CD4-positive, alpha-beta T cell (primary cell): ENCODE results near the gene SDHA. TPM values are rescaled to one million over a fixed set of nuclear protein-coding genes. Genes with fewer than 3 reads are reported as not detected.
"Not testable (repeated sequence)": the region's sequence is repeated elsewhere in the genome, so short reads cannot be mapped to it uniquely, and the experiment has no call there.

Experiments
- ATAC-seq: fragments of 200-7000 bp; cut with Tn5 transposase; one replicate; pipeline ENCODE4 v1.10.0; 2022; ENCODE audit warnings: mild to moderate bottlenecking; ENCODE audit not compliant: poor library complexity
- CTCF ChIA-PET: fragments of 350-600 bp; sonication (Branson Sonifier 250); formaldehyde crosslinking; loops from one replicate; lab custom pipeline; 2021; ENCODE audit warnings: antibody characterized with exemption, inconsistent platforms; lab: Charles Lee
- POLR2A ChIA-PET: fragments of 350-600 bp; sonication (Branson Sonifier 250); formaldehyde crosslinking; loops from one replicate; lab custom pipeline; 2021; ENCODE audit warnings: antibody characterized with exemption, inconsistent platforms; lab: Charles Lee
- DNase-seq, 14 experiments: peaks; one replicate each; pipeline ENCODE4 v3.0.0-alpha.2; 2013 to 2020; ENCODE audit warnings: mixed read lengths in 2 of 14
- H3K27ac ChIP-seq, 2 donors: one replicate each; pipeline versions ENCODE4 v1.5.1 to v1.7.0; 2013; ENCODE audit warnings: low read length in 2 of 2, low read depth in 1 of 2, mild to moderate bottlenecking in 1 of 2
- H3K27me3 ChIP-seq, 2 experiments: 1 replicate in 1 of 2; 2 replicates in 1 of 2; pipeline versions ENCODE4 v1.6.1 to v1.7.0; 2013; ENCODE audit warnings: low read length in 2 of 2, control low read depth in 1 of 2, mild to moderate bottlenecking in 1 of 2, moderate library complexity in 1 of 2; ENCODE audit not compliant: insufficient read depth in 2 of 2, control insufficient read depth in 1 of 2
- H3K36me3 ChIP-seq: one replicate; pipeline ENCODE4 v1.6.1; 2013; ENCODE audit warnings: low read length, control low read depth; ENCODE audit not compliant: insufficient read depth
- H3K4me1 ChIP-seq: one replicate; pipeline ENCODE4 v1.6.1; 2013; ENCODE audit warnings: low read length, control low read depth; ENCODE audit not compliant: insufficient read depth
- H3K4me3 ChIP-seq: one replicate; pipeline ENCODE4 v1.5.1; 2013; ENCODE audit warnings: mild to moderate bottlenecking, low read length, moderate library complexity
- H3K9me3 ChIP-seq, 2 experiments: 1 replicate in 1 of 2; 2 replicates in 1 of 2; pipeline versions ENCODE4 v1.6.1 to v1.7.0; 2013; ENCODE audit warnings: low read length in 2 of 2, mild to moderate bottlenecking in 2 of 2, control low read depth in 1 of 2, moderate library complexity in 1 of 2; ENCODE audit not compliant: control insufficient read depth in 1 of 2, insufficient read depth in 1 of 2
- H3K27ac Mint-ChIP-seq: one replicate; pipeline ENCODE4 v1.8.0; 2020; ENCODE audit warnings: mixed read lengths
- H3K27me3 Mint-ChIP-seq: one replicate; pipeline ENCODE4 v1.8.0; 2021; ENCODE audit warnings: mixed read lengths
- H3K36me3 Mint-ChIP-seq: one replicate; pipeline ENCODE4 v1.8.0; 2021; ENCODE audit warnings: low read depth, mixed read lengths
- H3K4me1 Mint-ChIP-seq: one replicate; pipeline ENCODE4 v1.8.0; 2021; ENCODE audit warnings: low read depth, mixed read lengths
- H3K4me3 Mint-ChIP-seq: one replicate; pipeline ENCODE4 v1.8.0; 2020; ENCODE audit warnings: mild to moderate bottlenecking, mixed read lengths
- H3K9me3 Mint-ChIP-seq: one replicate; pipeline ENCODE4 v1.8.0; 2020; ENCODE audit warnings: mixed read lengths
- CTCF ChIP-seq: fragments of 200-600 bp; IDR thresholded peaks from one replicate; pipeline ENCODE4 v1.8.0; 2022; ENCODE audit warnings: antibody characterized with exemption, mild to moderate bottlenecking
- intact Hi-C, 2 experiments: fragments of 100-400 bp; cut with DNase I in 1 of 2; cut with micrococcal nuclease in 1 of 2; formaldehyde crosslinking; loops; one replicate each; pipeline versions ENCODE4 v1.15.1 to v1.9.0; 2023 to 2025; cut with DNase I, micrococcal nuclease
- total RNA-seq, 174 experiments: library from RNA in 2 of 174; stranded (reverse) in 2 of 174; gene quantifications; one replicate each; pipeline ENCODE4 v1.2.3 and lab custom pipeline; 2021 to 2026

SDHA gene
- total RNA-seq, 2 experiments from 2014 or later: 244 to 245 TPM

GRCh38 chr5:223791-224190 is 5.7 kb downstream of the SDHA start:
- TF ChIP-seq CTCF: no peak

GRCh38 chr5:225334-225733 is 7.2 kb downstream of the SDHA start:
- peak overlapping the region; percentile 20 for H3K4me3 Mint-ChIP-seq
- no peaks in the 10 kb centered on the region for H3K27me3 Mint-ChIP-seq
- no peak overlapping the region for H3K27ac ChIP-seq
- H3K4me1 ChIP-seq: peaks cover 26% of the 10 kb centered on the region
- no peak overlapping the region for H3K4me3 ChIP-seq
- H3K36me3 ChIP-seq: peaks cover 62% of the 10 kb centered on the region
- intact Hi-C loops: no loop called here
- H3K4me1 Mint-ChIP-seq: peaks cover 28% of the 10 kb centered on the region
- H3K27ac Mint-ChIP-seq: peak overlapping the region; percentile 62
- no peaks in the 10 kb centered on the region for H3K9me3 Mint-ChIP-seq
- peaks cover 77% of the 10 kb centered on the region for H3K36me3 Mint-ChIP-seq
- CTCF ChIA-PET: no interaction called here
- H3K9me3 ChIP-seq: no peaks in the 10 kb centered on the region
- H3K27me3 ChIP-seq: no peaks in the 10 kb centered on the region
- POLR2A ChIA-PET: no interaction called here
- TF ChIP-seq CTCF: no peak
- DNase-seq: no peak
- no peak for ATAC-seq

More at GRCh38 chr5:223791-224190, 5.7 kb downstream of the SDHA start:
- H3K27me3 ChIP-seq: no peaks in the 10 kb centered on the region
- H3K4me3 Mint-ChIP-seq: no peak overlapping the region
- H3K27me3 Mint-ChIP-seq: no peaks in the 10 kb centered on the region
- peaks cover 26% of the 10 kb centered on the region for H3K4me1 ChIP-seq
- no peak overlapping the region for H3K4me3 ChIP-seq
- H3K27ac ChIP-seq: peak overlapping the region in 1 of 2 donors; percentile 19
- ChIA-PET POLR2A (no interaction called here), CTCF (no interaction called here)
- no peak for DNase-seq
- no peak for ATAC-seq
- peaks cover 42% of the 10 kb centered on the region for H3K4me1 Mint-ChIP-seq
- peaks cover 47% of the 10 kb centered on the region for H3K36me3 ChIP-seq
- no peaks in the 10 kb centered on the region for H3K9me3 Mint-ChIP-seq
- intact Hi-C loops: loop anchor here in 1 of 2 experiments (5.0 kb wide), 1 partner anchor 249 kb away; no protein-coding TSS in a partner anchor
- H3K27ac Mint-ChIP-seq: no peak overlapping the region
- peaks cover 79% of the 10 kb centered on the region for H3K36me3 Mint-ChIP-seq
- H3K9me3 ChIP-seq: no peaks in the 10 kb centered on the region

- not testable (repeated sequence) for H3K27me3 Mint-ChIP-seq
- H3K36me3 Mint-ChIP-seq: peaks cover 86% of the 10 kb centered on the region
Measured at GRCh38 chr5:227375-227774, 9.3 kb downstream of the SDHA start.

GRCh38 chr5:228886-229285 is 10.8 kb downstream of the SDHA start:
- no peak overlapping the region for H3K27ac Mint-ChIP-seq

More at GRCh38 chr5:227375-227774, 9.3 kb downstream of the SDHA start:
- intact Hi-C loops, ATAC-seq, POLR2A ChIA-PET, H3K9me3 Mint-ChIP-seq, H3K4me3 ChIP-seq, H3K9me3 ChIP-seq, H3K27ac ChIP-seq, H3K27me3 ChIP-seq, H3K4me3 Mint-ChIP-seq, H3K27ac Mint-ChIP-seq, CTCF ChIA-PET, DNase-seq: not testable (repeated sequence)
- peaks cover 12% of the 10 kb centered on the region for H3K4me1 Mint-ChIP-seq
- H3K4me1 ChIP-seq: peaks cover 11% of the 10 kb centered on the region
- peaks cover 80% of the 10 kb centered on the region for H3K36me3 ChIP-seq

More at GRCh38 chr5:228886-229285, 10.8 kb downstream of the SDHA start:
- no peak for ATAC-seq
- ChIA-PET CTCF (no interaction called here), POLR2A (no interaction called here)
- Histone ChIP-seq H3K4me1 (peaks cover 1% of the 10 kb centered on the region), H3K36me3 (peaks cover 92% of the 10 kb centered on the region), H3K27ac (no peak overlapping the region), H3K9me3 (no peaks in the 10 kb centered on the region), H3K27me3 (no peaks in the 10 kb centered on the region), H3K4me3 (no peak overlapping the region)
- Mint-ChIP-seq H3K4me3 (no peak overlapping the region), H3K4me1 (no peaks in the 10 kb centered on the region), H3K9me3 (no peaks in the 10 kb centered on the region), H3K27me3 (no peaks in the 10 kb centered on the region), H3K36me3 (peaks cover 92% of the 10 kb centered on the region)
- no peak for DNase-seq
- intact Hi-C loops: no loop called here
- TF ChIP-seq CTCF: no peak
